Lower lobe of right lung (tissue), 2 donors: ENCODE measurements around the gene NELFCD. TPM values are rescaled to one million over a fixed set of nuclear protein-coding genes. Genes with fewer than 3 reads are reported as not detected.

Experiments
- ATAC-seq, 2 donors: fragments of 200-7000 bp; cut with Tn5 transposase; one replicate each; pipeline ENCODE4 v1.9.1; 2020 to 2022; ENCODE audit warnings: mild to moderate bottlenecking in 2 of 2, moderate library complexity in 2 of 2
- DNase-seq: peaks from one replicate; pipeline ENCODE4 v3.0.0-alpha.2; 2020
- H3K27ac ChIP-seq: fragments of 200-600 bp; one replicate; pipeline ENCODE4 v1.8.0; 2022
- H3K27me3 ChIP-seq: fragments of 200-600 bp; one replicate; pipeline ENCODE4 v1.8.0; 2022; ENCODE audit warnings: low read depth
- H3K36me3 ChIP-seq: fragments of 200-600 bp; one replicate; pipeline ENCODE4 v1.8.0; 2022; ENCODE audit warnings: mild to moderate bottlenecking
- H3K4me1 ChIP-seq: fragments of 200-600 bp; one replicate; pipeline ENCODE4 v1.8.0; 2022
- H3K4me3 ChIP-seq: fragments of 200-600 bp; one replicate; pipeline ENCODE4 v1.8.0; 2022; ENCODE audit warnings: mild to moderate bottlenecking
- H3K9me3 ChIP-seq: fragments of 200-600 bp; one replicate; pipeline ENCODE4 v1.8.0; 2022
- intact Hi-C: fragments of 100-400 bp; cut with DNase I; formaldehyde crosslinking; loops from one replicate; pipeline ENCODE4 v1.11.0; 2022
- total RNA-seq: library from RNA; stranded (reverse); fragmentation: NEBNext Ultra II Directional; extraction: Animal tissue kit (Norgen Biotek cat#: 25700); gene quantifications from one replicate; pipeline ENCODE4 v1.2.1, GENCODE V29; 2021
- TF ChIP-seq, protein P1 (sequence below): fragments of 200-600 bp; IDR thresholded peaks from one replicate; pipeline ENCODE4 v1.8.0; 2022; ENCODE audit warnings: antibody characterized with exemption, mild to moderate bottlenecking
- donor health status: DM: no; HTN: yes; CAD: no; lungs with severe emphysema.

The NELFCD gene
- total RNA-seq, 1 donor from 2014 or later: 54.1 TPM

DNA sequence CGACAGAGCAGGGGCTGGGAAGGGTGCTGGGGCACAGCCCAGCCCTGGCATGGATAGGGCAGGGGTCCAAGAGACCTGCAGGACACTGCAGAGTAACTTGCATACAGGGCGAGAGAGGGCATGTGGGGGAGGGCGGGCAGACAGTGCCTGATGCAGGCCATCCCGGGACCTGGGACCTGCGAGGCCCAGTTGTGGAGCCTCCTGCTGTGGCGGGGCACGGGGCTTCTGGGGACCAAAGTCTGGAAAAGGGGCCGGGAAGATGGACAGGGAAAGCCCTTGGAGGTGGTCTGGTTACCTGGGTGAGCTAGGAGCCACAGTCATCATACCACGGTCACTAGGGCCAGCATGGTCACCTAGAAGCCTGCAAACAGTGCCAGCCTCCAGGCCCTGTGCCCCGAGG, 37.8 kb downstream of the NELFCD start:
- no peaks in the 10 kb centered on the region for H3K9me3 ChIP-seq
- no peaks in the 10 kb centered on the region for H3K27me3 ChIP-seq
- DNase-seq (no peak), ATAC-seq (no peak)
- H3K27ac ChIP-seq: no peak overlapping the region
- TF ChIP-seq, protein P1, sequence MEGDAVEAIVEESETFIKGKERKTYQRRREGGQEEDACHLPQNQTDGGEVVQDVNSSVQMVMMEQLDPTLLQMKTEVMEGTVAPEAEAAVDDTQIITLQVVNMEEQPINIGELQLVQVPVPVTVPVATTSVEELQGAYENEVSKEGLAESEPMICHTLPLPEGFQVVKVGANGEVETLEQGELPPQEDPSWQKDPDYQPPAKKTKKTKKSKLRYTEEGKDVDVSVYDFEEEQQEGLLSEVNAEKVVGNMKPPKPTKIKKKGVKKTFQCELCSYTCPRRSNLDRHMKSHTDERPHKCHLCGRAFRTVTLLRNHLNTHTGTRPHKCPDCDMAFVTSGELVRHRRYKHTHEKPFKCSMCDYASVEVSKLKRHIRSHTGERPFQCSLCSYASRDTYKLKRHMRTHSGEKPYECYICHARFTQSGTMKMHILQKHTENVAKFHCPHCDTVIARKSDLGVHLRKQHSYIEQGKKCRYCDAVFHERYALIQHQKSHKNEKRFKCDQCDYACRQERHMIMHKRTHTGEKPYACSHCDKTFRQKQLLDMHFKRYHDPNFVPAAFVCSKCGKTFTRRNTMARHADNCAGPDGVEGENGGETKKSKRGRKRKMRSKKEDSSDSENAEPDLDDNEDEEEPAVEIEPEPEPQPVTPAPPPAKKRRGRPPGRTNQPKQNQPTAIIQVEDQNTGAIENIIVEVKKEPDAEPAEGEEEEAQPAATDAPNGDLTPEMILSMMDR: no peak
- intact Hi-C loops: no loop called here
- H3K4me3 ChIP-seq: no peak overlapping the region
- H3K4me1 ChIP-seq: peaks cover 8% of the 10 kb centered on the region
- peaks cover 12% of the 10 kb centered on the region for H3K36me3 ChIP-seq

DNA sequence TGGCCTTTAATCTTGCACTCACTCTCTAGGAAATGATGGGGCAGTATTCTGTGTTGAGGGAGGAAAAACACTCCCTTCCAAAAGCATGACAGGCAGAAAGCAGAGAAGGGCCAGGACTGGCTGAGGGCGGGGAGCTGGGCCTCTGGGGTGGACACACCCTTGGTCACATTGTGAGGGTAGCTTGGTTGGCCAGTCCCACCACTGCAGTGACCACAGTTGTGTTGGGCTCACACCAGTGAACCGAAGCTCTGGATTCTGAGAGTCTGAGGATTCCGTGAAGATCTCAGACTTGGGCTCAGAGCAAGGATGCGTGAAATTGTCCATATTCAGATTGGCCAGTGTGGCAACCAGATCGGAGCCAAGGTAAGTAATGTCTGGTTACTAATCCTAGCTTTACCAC, 38.2 kb downstream of the NELFCD start, which contains the start of gene TUBB1:
TUBB1 (plus strand) TSS at position 213 of the 400 bp plus-strand sequence; CDS start at position 307, 94 bp downstream.
- DNase-seq (no peak), ATAC-seq (no peak)
- intact Hi-C loops: no loop called here
- H3K27me3 ChIP-seq: no peaks in the 10 kb centered on the region
- TF ChIP-seq, protein P1: no peak
- no peak within 1 kb of the TSS for H3K27ac ChIP-seq
- H3K36me3 ChIP-seq: peaks cover 16% of the 10 kb centered on the region
- peaks cover 5% of the 10 kb centered on the region for H3K4me1 ChIP-seq
- H3K9me3 ChIP-seq: no peaks in the 10 kb centered on the region
- H3K4me3 ChIP-seq: no peak within 1 kb of the TSS

DNA sequence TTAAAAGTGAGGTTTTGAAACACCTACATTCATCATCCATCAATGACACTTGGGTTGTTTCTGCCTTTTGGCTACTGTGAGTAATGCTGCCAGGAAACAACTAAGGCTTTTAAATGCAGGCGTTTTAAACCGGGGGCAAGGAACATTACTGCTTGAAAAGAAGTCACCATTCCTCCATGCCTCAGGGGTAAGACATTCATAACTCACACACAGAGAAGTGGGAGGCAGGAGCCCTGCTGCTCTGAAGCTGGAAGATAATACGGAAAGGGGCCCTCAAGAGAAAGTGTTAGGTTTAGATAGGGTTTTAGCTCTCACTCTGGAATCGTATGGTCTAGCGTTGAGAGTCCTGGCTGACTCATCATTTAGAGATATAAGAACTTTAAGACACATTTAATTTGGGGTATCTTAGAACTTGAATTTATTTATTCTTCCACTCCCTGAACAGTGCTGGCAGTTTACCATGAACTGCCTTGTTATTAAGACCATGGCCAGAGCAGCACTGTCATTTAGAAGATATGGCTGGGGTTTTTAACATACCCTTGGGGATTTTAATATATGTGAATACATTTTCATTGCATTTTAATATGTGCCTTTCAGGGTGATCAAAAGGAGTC, 40.0 kb downstream of the NELFCD start:
- Histone ChIP-seq H3K27me3 (no peaks in the 10 kb centered on the region), H3K36me3 (peaks cover 34% of the 10 kb centered on the region), H3K27ac (no peak overlapping the region), H3K4me1 (peaks cover 5% of the 10 kb centered on the region), H3K9me3 (no peaks in the 10 kb centered on the region), H3K4me3 (no peak overlapping the region)
- TF ChIP-seq, protein P1: no peak
- ATAC-seq (no peak), DNase-seq (no peak)
- intact Hi-C loops: no loop called here

DNA sequence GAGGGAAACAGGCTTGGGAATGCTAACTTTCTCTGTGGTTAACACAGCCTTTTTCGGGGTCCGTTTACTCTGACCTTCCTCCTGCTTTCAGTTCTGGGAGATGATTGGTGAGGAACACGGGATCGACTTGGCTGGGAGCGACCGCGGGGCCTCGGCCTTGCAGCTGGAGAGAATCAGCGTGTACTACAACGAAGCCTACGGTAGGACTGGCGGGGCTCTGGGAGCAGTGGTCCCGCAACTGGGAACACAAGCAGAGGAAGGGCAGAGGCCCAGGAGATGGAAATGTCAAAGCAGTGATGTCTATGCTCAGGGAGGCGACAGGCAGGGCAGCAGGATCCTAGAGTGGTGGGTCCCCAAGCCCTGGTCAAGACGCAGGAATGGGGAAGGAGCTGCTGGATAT, 41.7 kb downstream of the NELFCD start:
- peaks cover 51% of the 10 kb centered on the region for H3K36me3 ChIP-seq
- H3K4me1 ChIP-seq: peaks cover 8% of the 10 kb centered on the region
- no peak overlapping the region for H3K27ac ChIP-seq
- intact Hi-C loops: no loop called here
- DNase-seq (no peak), ATAC-seq (no peak)
- TF ChIP-seq, protein P1: no peak
- no peaks in the 10 kb centered on the region for H3K9me3 ChIP-seq
- no peak overlapping the region for H3K4me3 ChIP-seq
- no peaks in the 10 kb centered on the region for H3K27me3 ChIP-seq

DNA sequence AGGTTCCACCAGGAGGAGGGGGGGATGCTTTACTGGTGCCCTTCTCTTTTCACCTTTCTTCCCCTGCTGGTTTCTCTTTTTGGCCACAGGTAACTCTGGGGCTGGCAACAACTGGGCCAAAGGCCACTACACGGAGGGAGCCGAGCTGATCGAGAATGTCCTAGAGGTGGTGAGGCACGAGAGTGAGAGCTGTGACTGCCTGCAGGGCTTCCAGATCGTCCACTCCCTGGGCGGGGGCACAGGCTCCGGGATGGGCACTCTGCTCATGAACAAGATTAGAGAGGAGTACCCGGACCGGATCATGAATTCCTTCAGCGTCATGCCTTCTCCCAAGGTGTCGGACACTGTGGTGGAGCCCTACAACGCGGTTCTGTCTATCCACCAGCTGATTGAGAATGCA, 42.6 kb downstream of the NELFCD start:
- Histone ChIP-seq H3K4me1 (peaks cover 17% of the 10 kb centered on the region), H3K9me3 (no peaks in the 10 kb centered on the region), H3K27me3 (no peaks in the 10 kb centered on the region), H3K27ac (no peak overlapping the region), H3K36me3 (peaks cover 59% of the 10 kb centered on the region), H3K4me3 (no peak overlapping the region)
- no peak for ATAC-seq
- intact Hi-C loops: no loop called here
- TF ChIP-seq, protein P1: no peak
- peak; percentile 30 for DNase-seq
